GM12801 (cell line): ENCODE data around the gene COG6.

Experiments used
- TF ChIP-seq, protein P1 (sequence below): IDR thresholded peaks from one replicate; pipeline ENCODE4 v1.5.1; 2011; ENCODE audit warnings: control low read depth; ENCODE audit not compliant: insufficient read length; ENCODE audit errors: extremely low read depth

The COG6 gene

DNA sequence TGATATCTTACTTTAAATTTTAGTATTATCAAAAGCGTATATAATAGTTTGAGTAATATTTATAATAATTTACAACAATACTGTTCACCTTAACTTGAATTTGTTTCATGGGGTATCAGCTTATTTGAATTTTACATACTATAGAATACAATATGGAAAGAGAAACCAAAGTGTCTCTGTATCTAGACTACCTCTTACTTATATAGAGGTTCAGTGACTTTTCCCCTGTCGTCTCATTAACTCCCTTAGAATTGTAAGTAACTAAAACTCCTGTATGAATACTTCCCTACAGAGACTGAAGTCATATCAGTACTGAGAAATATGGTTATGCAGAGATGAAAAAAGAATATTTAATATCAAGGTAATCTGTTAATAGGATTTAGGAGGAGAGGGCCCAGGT, 26.8 kb downstream of the COG6 start:
- TF ChIP-seq, protein P1, sequence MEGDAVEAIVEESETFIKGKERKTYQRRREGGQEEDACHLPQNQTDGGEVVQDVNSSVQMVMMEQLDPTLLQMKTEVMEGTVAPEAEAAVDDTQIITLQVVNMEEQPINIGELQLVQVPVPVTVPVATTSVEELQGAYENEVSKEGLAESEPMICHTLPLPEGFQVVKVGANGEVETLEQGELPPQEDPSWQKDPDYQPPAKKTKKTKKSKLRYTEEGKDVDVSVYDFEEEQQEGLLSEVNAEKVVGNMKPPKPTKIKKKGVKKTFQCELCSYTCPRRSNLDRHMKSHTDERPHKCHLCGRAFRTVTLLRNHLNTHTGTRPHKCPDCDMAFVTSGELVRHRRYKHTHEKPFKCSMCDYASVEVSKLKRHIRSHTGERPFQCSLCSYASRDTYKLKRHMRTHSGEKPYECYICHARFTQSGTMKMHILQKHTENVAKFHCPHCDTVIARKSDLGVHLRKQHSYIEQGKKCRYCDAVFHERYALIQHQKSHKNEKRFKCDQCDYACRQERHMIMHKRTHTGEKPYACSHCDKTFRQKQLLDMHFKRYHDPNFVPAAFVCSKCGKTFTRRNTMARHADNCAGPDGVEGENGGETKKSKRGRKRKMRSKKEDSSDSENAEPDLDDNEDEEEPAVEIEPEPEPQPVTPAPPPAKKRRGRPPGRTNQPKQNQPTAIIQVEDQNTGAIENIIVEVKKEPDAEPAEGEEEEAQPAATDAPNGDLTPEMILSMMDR: no peak

DNA sequence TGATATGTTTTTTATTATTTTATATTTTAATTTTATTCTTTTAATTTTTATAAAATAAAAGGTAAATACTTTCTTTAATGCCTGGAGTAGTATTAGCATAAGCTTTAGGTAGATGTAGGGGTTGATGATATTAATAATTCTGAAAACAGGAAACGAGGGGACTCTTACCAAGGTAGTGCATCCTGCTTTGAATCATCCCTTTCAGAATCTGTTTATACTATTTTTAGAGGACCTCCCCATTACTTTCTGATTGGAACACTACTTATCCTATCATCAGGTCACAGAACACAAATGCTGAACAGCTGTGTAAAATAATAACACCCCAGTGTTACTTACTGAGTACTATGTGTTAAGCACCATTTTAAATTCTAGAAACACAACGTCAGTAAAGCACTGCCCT, 27.3 kb downstream of the COG6 start:
- TF ChIP-seq, protein P1: no peak

DNA sequence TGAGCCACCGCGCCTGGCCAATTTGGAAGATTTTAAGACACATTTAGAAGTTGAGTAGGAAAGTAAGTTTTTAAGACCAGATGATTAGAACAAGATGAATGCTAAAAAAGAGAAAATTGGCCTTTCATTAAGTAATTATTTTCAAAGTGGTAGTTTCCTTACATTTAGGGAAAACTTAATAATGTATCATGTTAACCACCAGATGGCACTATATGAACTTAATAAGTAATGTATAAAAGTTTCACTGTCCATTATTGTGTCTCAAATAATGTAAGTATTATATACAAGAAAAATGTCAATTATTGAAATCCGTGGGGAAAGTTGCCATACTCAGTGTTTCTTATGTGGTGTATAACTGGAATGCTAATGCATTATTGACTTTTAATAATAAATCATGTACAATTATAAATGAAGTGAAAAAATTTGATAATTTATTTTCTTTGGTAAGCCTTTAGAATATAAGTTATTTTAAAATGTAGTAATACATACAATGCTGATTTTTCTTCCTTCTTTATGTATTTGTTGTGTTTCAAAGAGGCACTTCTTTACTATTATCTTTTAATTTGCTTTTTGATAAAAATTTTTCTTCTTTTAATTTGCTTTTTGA, 29.2 kb downstream of the COG6 start:
- TF ChIP-seq, protein P1: no peak

DNA sequence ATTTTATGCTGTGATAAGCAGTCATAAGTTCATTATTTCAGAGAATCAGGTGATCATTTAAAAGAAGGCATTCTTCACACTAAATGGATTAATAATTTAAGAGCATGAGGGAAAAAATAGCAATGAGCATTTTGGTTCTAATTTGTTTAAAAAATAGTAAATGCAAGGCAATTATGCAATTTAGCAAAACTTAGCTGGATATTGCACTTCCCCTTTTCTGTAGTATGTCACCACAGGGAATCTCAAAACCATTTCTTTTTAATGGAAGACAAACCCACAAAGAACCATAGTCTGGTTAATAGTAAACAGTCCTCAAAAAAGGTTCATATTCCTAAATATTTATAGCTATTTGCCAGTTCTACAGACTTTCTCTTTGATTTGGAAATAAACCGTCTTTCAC, 30.2 kb downstream of the COG6 start:
- TF ChIP-seq, protein P1: no peak

DNA sequence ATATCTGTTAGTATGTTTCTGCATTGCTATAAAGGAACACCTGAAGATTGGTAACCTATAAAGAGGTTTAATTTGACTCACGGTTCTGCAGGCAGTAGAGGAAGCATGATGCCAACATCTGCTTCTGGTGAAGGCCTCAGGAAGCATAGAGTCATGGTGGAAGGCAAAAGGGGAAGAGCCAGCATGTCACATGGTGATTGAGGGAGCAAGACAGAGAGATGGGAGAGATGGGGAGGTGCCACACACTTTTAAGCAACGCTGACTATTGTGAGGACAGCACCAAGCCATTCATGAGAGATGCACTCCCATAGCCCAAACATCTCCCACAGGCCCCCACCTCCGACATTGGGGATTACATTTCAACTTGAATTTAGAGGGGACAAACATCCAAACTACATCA, 32.8 kb downstream of the COG6 start:
- TF ChIP-seq, protein P1: no peak

DNA sequence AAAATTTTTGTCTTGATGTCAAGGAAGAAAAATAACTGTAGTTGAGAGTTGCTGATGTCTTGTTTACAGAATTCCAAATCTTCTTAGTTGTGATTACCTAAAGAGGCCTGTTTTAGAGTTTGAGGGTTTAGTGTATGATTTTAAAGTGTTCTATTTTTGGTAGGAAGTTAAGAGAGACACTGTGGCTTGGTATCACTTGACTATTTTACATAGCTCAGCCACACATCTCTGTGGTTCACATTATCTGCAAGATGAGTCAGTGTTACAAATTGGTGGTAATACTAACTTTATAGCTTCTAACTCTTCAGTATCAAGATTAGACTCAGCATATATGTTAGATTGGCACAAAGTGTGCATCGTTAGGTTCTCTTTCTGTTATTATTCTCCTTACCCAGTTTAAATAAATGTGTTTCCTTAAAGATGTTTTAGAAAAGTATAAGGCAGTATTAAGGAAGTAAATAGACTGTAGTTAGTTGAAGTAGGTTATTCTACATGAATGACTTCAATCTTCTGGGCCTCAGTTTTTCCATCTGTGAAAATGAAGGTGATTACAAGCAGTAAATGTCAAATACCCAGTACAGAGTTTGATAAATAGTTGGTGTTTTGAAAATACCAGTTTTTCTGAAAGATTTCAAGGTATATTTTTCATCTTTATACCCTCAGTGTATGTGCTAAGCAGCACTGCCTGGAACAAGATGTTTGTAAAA, 33.4 kb downstream of the COG6 start:
- TF ChIP-seq, protein P1: no peak

DNA sequence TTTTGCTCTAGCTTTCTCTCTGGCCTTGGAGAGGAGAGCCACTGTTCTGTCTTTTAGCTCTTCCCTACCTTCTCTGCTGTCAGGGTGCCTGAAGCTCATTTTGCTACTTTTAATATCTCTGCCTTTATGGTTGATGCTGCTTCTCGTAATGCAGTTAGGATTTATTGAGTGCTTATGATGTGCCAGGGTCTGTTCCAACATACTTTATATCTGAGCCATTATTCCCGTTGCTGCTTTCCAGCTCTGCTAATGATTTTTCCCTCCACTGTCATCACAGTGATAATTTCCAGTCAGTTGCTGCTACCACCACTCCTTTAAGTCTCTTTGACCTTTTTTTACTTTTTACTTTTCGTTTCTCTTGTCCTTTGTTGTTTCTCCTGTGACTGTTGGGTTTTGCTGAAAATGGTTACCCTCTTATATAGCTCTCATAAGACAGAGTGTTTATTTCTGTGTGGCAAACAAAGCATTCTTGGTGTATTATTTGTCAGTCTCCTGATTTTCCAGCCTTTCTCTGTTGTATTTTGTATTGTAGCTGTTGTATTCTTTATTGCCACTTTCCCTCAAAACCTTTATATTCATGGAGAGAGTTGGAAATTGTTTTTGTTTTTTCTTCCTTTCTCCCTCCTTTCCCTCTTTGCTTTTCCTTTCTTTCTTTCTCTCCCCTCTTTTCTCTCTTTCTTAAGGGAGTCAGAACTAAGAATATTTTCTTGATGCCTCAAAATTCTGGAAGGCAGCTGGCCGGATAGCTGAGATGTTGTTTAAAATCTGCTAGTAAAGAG, 37.4 kb downstream of the COG6 start:
- TF ChIP-seq, protein P1: no peak
